T-helper 1 cell treated with Interleukin-12 subunit alpha and Interleukin-12 subunit beta and Interleukin-4 antibody, amounts not matched to agents 30 ng/mL and 1 ng/mL, for 36 hours (primary cell): ENCODE measurements around the gene RASSF5. TPM values are rescaled to one million over a fixed set of nuclear protein-coding genes. Genes with fewer than 3 reads are reported as not detected.

Experiments
- intact Hi-C: fragments of 100-400 bp; cut with micrococcal nuclease; formaldehyde crosslinking; loops from one replicate; pipeline ENCODE4 v1.15.1; 2024
- total RNA-seq: library from RNA; stranded (reverse); gene quantifications from 2 replicates; pipeline ENCODE4 v1.2.3, GENCODE V29; 2022

The RASSF5 gene, protein sequence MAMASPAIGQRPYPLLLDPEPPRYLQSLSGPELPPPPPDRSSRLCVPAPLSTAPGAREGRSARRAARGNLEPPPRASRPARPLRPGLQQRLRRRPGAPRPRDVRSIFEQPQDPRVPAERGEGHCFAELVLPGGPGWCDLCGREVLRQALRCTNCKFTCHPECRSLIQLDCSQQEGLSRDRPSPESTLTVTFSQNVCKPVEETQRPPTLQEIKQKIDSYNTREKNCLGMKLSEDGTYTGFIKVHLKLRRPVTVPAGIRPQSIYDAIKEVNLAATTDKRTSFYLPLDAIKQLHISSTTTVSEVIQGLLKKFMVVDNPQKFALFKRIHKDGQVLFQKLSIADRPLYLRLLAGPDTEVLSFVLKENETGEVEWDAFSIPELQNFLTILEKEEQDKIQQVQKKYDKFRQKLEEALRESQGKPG
- 248 and 252 TPM in 2 replicates for total RNA-seq

GRCh38 chr1:206507284-206508129 lies at the start of gene RASSF5:
TSS of gene RASSF5 (plus strand) at chr1:206507531. CDS start at chr1:206507603, 72 bp downstream.
- intact Hi-C loops: loop anchor here (1.0 to 5.0 kb wide), 9 partner anchors 9 to 177 kb away; partner anchors contain the start of genes DYRK3, IKBKE and MAPKAPK2

DNA sequence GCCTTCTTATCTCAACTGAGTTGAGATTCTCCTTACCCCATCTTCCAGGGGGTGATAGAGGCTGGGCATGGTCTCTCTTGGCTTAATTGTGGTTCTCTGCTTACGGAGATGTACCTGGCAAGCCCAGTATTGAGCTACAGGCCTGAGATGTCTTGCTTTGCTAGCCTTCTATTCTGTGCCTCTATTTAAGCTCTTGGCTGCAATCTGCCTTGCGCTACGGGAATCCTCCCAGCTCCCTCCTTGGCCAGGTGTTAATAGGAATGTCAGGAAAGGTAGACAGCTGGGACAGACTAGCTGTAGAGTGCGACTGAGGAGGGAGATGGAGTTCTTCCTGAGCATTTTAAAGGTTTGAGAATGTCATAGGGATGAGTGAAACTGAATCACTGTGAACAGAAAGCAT lies 47.6 kb upstream of the RASSF5 start:
- intact Hi-C loops: loop anchor here (5.0 to 10.0 kb wide), 3 partner anchors 282 to 1175 kb away; no protein-coding TSS in a partner anchor

GRCh38 chr1:206460836-206461426 lies 46.4 kb upstream of the RASSF5 start:
- intact Hi-C loops: loop anchor here (10.0 kb wide), 2 partner anchors 454 to 1176 kb away; no protein-coding TSS in a partner anchor

DNA sequence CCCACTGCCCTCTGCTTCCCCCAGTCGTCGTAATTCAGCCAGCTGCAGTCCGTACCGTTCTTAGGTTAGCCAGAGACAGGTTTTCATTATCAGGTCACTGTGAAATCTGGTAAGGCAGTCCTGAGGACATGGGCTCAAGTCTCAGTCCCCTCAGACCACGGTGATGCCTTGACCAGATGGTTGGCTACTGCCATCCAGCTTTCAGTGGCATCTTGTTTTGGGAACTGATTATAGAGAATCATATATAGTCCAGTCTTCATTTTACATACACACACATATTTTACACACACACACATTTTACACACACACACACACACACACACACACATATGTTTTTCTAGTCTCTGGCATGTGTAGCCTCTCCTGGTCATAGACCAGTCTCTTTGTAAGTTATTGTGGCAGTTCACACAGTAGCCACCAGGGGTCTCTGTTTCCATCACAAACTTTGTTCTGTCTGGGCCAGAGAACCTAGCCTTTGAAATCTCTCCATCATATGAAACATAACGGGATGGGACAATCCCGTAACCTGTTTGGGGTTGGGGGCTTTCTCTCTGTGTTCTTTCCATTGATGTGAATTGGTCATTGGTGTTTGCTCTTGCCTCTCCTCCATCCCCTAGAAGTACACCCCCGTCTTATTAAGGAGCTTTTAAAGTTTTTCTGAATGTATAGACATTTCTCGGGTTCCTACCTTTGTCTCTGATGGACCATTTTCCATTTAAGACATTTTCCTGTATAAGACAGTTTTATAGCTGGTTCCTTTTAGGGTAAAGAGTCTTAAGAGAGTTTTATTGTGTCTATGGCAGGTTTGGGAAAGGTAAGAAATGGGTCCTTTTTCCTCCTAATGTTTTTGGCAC lies 45.5 kb upstream of the RASSF5 start:
- intact Hi-C loops: loop anchor here (1.0 to 10.0 kb wide), 9 partner anchors 8 to 1177 kb away; partner anchors contain the start of genes IKBKE and RASSF5

GRCh38 chr1:206463137-206463536 lies 44.2 kb upstream of the RASSF5 start:
- intact Hi-C loops: loop anchor here (2.0 to 10.0 kb wide), 5 partner anchors 14 to 1178 kb away; no protein-coding TSS in a partner anchor

DNA sequence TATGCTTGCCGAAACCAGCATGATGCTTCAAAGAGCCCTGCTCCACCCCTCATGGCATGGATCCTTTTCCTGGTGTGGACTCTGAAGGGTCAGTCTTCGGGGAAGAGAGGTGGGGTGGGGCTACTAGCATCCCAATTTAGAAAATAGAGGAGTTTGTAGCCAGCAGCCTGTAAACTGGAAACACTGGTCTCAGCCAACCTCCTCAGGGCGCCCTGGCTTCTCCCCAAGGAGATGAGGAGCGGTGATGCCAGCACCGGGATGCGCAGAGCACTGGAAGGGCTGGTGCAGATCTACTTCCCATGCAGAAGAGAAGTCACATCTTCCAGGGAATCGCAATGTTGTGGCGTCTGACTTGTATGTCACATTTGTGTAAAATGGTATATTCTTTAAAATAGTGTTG lies 43.4 kb upstream of the RASSF5 start:
- intact Hi-C loops: loop anchor here (2.0 to 10.0 kb wide), 5 partner anchors 15 to 1179 kb away; no protein-coding TSS in a partner anchor

GRCh38 chr1:206464456-206464964 lies 42.8 kb upstream of the RASSF5 start:
- intact Hi-C loops: loop anchor here (10.0 kb wide), 2 partner anchors 450 to 1180 kb away; no protein-coding TSS in a partner anchor

- intact Hi-C loops: loop anchor here (1.0 to 10.0 kb wide), 3 partner anchors 41 to 1181 kb away; partner anchors contain the start of gene RASSF5
Observed at GRCh38 chr1:206465951-206466350, 41.4 kb upstream of the RASSF5 start.

- intact Hi-C loops: loop anchor here (1.0 to 10.0 kb wide), 3 partner anchors 40 to 1182 kb away; partner anchors contain the start of gene RASSF5
Observed at GRCh38 chr1:206466840-206467649, 40.3 kb upstream of the RASSF5 start.

DNA sequence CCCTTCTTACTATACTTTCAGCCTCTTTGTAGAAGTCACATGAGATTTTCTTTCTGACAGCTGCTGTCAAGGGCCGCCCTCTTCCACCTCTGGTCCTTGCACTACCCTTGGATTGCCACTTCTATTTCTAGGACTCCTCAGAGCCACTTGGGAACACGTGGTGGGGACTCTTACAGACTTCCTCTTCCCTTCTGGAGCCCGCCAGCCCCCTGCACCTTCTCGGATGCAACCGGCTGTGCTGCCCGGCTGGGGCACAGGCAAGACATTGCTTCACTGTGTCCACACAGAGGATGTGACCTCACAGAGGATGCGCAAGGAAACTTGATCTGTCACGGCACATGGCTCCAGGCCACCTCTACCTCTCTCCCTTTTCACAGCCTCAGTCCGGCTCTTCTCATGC lies 39.4 kb upstream of the RASSF5 start:
- intact Hi-C loops: loop anchor here (10.0 kb wide), 2 partner anchors 447 to 1183 kb away; no protein-coding TSS in a partner anchor

DNA sequence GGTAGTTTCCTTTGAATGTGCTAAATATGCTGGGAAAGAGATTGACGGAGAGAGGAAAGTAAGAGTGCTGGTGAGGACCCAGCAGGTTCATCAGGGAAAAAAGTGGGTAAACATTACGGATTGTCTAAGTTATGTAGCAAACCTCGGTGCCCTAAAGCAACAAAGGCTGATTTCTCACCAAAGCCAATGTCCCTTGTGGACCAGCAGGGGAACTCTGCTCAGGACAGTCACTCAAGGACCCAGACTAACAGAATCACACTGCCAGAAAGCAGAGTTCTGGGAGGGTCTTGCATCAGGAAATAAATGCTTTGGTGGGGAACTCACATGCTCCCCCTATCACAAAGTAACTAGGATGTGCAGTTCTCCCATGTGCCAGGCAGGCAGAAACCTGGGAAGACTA lies 38.8 kb upstream of the RASSF5 start:
- intact Hi-C loops: loop anchor here (10.0 kb wide), 2 partner anchors 446 to 1184 kb away; no protein-coding TSS in a partner anchor

DNA sequence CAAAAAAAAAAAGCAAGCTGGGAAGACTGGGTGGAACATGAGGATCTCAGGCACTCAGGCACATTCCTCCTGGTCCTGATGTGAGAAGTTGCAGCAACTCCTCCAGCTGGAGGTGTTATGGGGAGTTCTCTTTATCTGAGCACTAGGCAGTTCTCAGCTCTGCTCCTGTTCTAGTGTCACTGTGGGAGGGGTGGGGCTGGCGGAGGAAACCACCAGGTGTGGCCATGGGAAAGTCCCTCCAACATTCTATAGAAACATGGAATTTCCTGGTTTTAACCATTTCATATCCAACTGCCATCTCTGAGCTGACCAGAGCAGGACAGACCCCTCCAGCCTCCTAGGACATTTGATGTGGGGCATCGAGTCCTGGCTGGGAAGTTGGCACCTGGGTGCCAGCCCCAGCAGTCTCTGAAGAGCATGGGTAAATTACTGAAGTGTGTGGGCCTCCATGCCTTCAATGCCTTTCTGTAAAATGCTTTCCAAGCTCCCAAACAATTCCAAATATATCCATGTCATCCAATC lies 37.9 kb upstream of the RASSF5 start:
- intact Hi-C loops: loop anchor here (10.0 kb wide), 2 partner anchors 445 to 1185 kb away; no protein-coding TSS in a partner anchor

DNA sequence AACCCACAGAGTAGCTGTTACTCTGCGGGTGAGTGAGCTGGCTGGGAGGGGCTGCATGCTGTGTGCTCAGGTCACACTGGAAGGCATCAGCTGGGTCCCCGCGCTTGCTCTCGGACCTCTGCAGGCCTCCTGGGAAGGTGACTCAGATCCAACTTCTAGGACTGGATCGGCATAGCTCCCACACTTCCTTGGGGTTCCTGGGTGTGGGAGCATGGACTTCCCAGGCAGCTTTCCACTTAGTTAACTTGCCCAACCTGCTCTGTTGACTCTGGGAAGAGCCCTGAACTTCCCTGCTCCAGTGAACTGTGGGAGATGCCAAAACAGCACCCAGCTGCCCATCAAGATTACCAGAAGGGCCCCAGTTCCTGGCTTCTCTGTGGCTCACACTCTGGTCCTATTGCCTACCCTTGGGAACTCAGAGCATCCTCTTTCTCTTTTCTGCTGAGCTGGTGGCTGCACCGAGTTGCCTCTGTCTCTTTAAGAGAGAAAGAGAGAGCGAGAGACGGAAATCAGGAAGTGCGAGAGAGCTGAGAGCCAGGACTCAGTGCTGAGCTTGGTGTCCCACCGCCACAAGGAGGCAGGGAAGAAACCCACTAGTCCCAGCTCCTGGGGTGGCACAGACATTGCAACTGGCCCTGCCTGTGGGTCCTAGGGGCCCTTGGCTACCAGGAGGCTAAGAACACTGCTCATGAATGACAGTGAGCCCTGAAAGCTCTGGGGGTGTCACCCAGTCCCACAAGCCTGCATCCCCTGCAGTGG lies 37.2 kb upstream of the RASSF5 start, which contains the start of gene IKBKE:
Gene IKBKE (plus strand): TSS at position 544 of the 759 bp plus-strand sequence. CDS start 2,752 bp downstream, outside the sequence.
- intact Hi-C loops: loop anchor here (1.0 to 10.0 kb wide), 7 partner anchors 8 to 1185 kb away; partner anchors contain the start of genes DYRK3 and RASSF5

DNA sequence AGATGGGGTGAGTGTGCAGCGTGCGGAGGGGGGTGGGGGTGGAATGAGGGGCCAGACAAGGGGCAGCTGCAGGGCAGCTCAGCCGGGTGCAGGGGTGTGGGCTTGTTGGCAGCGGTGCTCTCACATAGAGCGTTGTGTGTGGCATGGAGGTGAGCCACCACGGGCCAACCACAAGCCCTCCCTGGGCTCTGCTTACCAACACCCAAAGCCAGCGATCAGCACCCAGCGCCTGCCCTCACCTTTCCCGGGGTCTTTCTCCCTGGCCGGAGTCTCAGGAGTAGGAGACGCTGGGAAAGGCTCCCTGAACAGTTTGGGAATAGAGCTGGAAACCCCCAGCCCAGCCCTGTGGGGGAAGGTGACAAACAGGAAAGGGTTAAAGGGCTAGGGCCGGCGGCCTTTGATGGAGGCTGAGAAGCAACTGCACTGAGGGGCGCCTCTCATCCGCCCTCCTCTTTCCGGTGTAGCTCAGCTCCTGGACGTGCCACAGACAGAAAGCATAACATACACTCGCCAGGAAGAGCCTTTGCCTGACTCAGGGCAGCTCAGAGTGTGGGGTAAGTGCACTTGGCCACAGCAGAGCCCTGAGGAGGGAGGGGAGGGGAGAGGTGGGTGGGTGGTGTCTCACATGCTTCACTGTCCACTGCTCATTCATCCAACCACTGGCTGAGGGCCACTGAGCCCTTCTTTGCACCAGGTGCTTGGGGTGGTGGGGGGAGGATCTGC lies 36.5 kb upstream of the RASSF5 start:
- intact Hi-C loops: loop anchor here (1.0 to 2.0 kb wide), 5 partner anchors 9 to 164 kb away; partner anchors contain the start of genes DYRK3 and RASSF5

DNA sequence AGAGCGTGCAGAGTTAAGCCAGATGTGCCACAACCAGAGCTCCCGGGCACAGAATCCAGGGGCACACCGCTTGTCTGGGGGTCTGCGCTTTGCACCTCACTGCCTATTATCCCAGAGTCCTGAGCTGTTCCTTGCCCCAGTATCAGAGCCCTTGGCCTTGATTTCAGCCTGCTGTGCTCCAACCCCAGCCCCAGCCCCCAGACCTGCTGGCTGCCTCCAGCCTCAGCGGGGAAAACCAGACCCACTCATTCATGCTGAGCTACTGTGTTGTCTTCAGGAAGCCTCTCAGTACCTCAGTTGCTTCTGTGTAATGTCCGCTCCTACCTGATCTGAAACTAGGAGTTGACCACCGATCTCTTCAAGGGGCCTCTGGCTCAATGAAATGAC lies 35.9 kb upstream of the RASSF5 start:
- intact Hi-C loops: loop anchor here (2.0 kb wide), 2 partner anchors 35 to 85 kb away; partner anchors contain the start of gene RASSF5

GRCh38 chr1:206472024-206472423 lies 35.3 kb upstream of the RASSF5 start:
- intact Hi-C loops: no loop called here

DNA sequence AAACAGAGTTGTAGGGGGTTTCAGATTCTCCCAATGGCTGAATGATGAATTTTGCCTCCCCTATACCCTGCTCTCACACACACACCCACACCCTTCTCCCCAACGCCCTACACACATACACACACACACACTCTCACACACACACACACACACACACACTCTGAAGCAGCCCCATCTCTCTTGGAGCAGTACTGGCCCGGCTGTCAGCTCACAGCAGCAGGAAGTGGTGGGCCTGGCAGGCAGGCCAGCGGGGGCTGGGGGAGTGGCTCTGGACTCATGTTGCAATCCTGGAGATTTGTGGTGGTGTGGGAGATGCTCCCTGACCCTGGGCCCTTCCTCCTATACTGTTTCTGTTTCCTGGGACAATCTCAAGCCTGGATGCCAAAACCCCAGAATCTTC lies 34.9 kb upstream of the RASSF5 start:
- intact Hi-C loops: no loop called here
